ENCODE results near the gene SP3. TPM values are rescaled to one million over a fixed set of nuclear protein-coding genes. Genes with fewer than 3 reads are reported as not detected.

The SP3 gene
- total RNA-seq, 2 donors from 2014 or later, result 33.2 to 45.0 TPM

GRCh38 chr2:173938700-173939384 is 26.3 kb downstream of the SP3 start:
- H3K27ac ChIP-seq, result no peak overlapping the region
- H3K36me3 ChIP-seq, result no peaks in the 10 kb centered on the region
- H3K9me3 ChIP-seq, result no peaks in the 10 kb centered on the region
- peaks cover 0 to 69% of the 10 kb centered on the region in 2 donors for H3K4me1 ChIP-seq
- H3K4me3 ChIP-seq, result no peak overlapping the region
- no peak for TF ChIP-seq CTCF (IDR thresholded peaks at IDR 0.05)
- DNase-seq (ENCODE audit: low spot score), result no peak
- H3K27me3 ChIP-seq, result no peaks in the 10 kb centered on the region

- H3K9me3 ChIP-seq, result no peaks in the 10 kb centered on the region
- DNase-seq (ENCODE audit: low spot score), result no peak
- no peaks in the 10 kb centered on the region for H3K36me3 ChIP-seq
- H3K4me1 ChIP-seq, result peaks cover 0 to 42% of the 10 kb centered on the region in 2 donors
- H3K27me3 ChIP-seq, result no peaks in the 10 kb centered on the region
- no peak for TF ChIP-seq CTCF (IDR thresholded peaks at IDR 0.05)
- no peak overlapping the region for H3K27ac ChIP-seq
- H3K4me3 ChIP-seq, result no peak overlapping the region
Observed at GRCh38 chr2:173935305-173935704, 29.9 kb downstream of the SP3 start.

GRCh38 chr2:173934895-173935294 is 30.3 kb downstream of the SP3 start:
- no peaks in the 10 kb centered on the region for H3K36me3 ChIP-seq
- H3K9me3 ChIP-seq, result no peaks in the 10 kb centered on the region
- DNase-seq (ENCODE audit: low spot score), result no peak
- TF ChIP-seq CTCF (IDR thresholded peaks at IDR 0.05), result no peak
- H3K27ac ChIP-seq, result no peak overlapping the region
- peaks cover 0 to 38% of the 10 kb centered on the region in 2 donors for H3K4me1 ChIP-seq
- H3K27me3 ChIP-seq, result no peaks in the 10 kb centered on the region
- no peak overlapping the region for H3K4me3 ChIP-seq

- peaks cover 0 to 18% of the 10 kb centered on the region in 2 donors for H3K4me1 ChIP-seq
- no peaks in the 10 kb centered on the region for H3K36me3 ChIP-seq
- H3K4me3 ChIP-seq, result no peak overlapping the region
- H3K27ac ChIP-seq, result no peak overlapping the region
- H3K9me3 ChIP-seq, result no peaks in the 10 kb centered on the region
- no peak for TF ChIP-seq CTCF (IDR thresholded peaks at IDR 0.05)
- no peak for DNase-seq (ENCODE audit: low spot score)
- H3K27me3 ChIP-seq, result no peaks in the 10 kb centered on the region
Observed at GRCh38 chr2:173931751-173932150, 33.4 kb downstream of the SP3 start.

GRCh38 chr2:173929441-173929840 is 35.7 kb downstream of the SP3 start:
- no peak for DNase-seq (ENCODE audit: low spot score)
- Histone ChIP-seq H3K9me3 (no peaks in the 10 kb centered on the region), H3K4me3 (no peak overlapping the region), H3K27ac (no peak overlapping the region), H3K27me3 (no peaks in the 10 kb centered on the region), H3K4me1 (peaks cover 0 to 6% of the 10 kb centered on the region in 2 donors), H3K36me3 (no peaks in the 10 kb centered on the region)
- TF ChIP-seq CTCF (IDR thresholded peaks at IDR 0.05), result no peak

GRCh38 chr2:173926875-173927274 is 38.3 kb downstream of the SP3 start:
- Histone ChIP-seq H3K9me3 (no peaks in the 10 kb centered on the region), H3K4me3 (no peak overlapping the region), H3K36me3 (no peaks in the 10 kb centered on the region), H3K4me1 (peaks cover 0 to 27% of the 10 kb centered on the region in 2 donors), H3K27ac (no peak overlapping the region), H3K27me3 (no peaks in the 10 kb centered on the region)
- no peak for DNase-seq (ENCODE audit: low spot score)
- TF ChIP-seq CTCF (IDR thresholded peaks at IDR 0.05), result no peak

All from right atrium auricular region (tissue), 2 donors.